KMS-11 (cell line): ENCODE data around the gene RGS7.

Experiments
- H2AFZ ChIP-seq: fragments of 200-600 bp; sonication (generic); 2 replicates; pipeline ENCODE4 v1.6.1; 2016; ENCODE audit warnings: antibody characterized with exemption, mixed run types, low read depth
- H3K27ac ChIP-seq: fragments of 200-600 bp; sonication (generic); 2 replicates; pipeline ENCODE4 v1.6.1; 2016; ENCODE audit warnings: mild to moderate bottlenecking, mixed run types
- H3K27me3 ChIP-seq: fragments of 200-600 bp; sonication (generic); 2 replicates; pipeline ENCODE4 v1.6.1; 2017; ENCODE audit warnings: mild to moderate bottlenecking, low read depth, mixed run types, moderate library complexity; ENCODE audit not compliant: insufficient read depth
- H3K36me3 ChIP-seq: fragments of 200-600 bp; sonication (generic); 2 replicates; pipeline ENCODE4 v1.6.1; 2017; ENCODE audit warnings: mild to moderate bottlenecking, mixed run types; ENCODE audit not compliant: insufficient read depth
- H3K4me1 ChIP-seq: fragments of 200-600 bp; sonication (generic); 2 replicates; pipeline ENCODE4 v1.6.1; 2016; ENCODE audit warnings: mild to moderate bottlenecking, low read depth, mixed run types; ENCODE audit not compliant: poor library complexity, severe bottlenecking
- H3K4me2 ChIP-seq: fragments of 200-600 bp; sonication (generic); 2 replicates; pipeline ENCODE4 v1.7.0; 2016; ENCODE audit warnings: mild to moderate bottlenecking, mixed run types
- H3K4me3 ChIP-seq: fragments of 200-600 bp; sonication (generic); IDR thresholded peaks from 2 replicates; pipeline ENCODE4 v1.6.1; 2017; ENCODE audit warnings: low read depth, low read length, mixed read lengths; ENCODE audit not compliant: insufficient read depth
- H3K79me2 ChIP-seq: fragments of 200-600 bp; sonication (generic); 2 replicates; pipeline ENCODE4 v1.6.1; 2016; ENCODE audit warnings: low read depth, mixed run types; ENCODE audit not compliant: insufficient read depth
- H3K9ac ChIP-seq: fragments of 200-600 bp; sonication (generic); 2 replicates; pipeline ENCODE4 v1.6.1; 2016; ENCODE audit warnings: mild to moderate bottlenecking, mixed run types
- H4K20me1 ChIP-seq: fragments of 200-600 bp; sonication (generic); 2 replicates; pipeline ENCODE4 v1.6.1; 2016; ENCODE audit warnings: mild to moderate bottlenecking, mixed run types; ENCODE audit not compliant: insufficient read depth
- TF ChIP-seq, protein P1 (sequence below): fragments of 200-600 bp; sonication (generic); conservative IDR thresholded peaks from 2 replicates; pipeline ENCODE4 v1.6.1; 2017; ENCODE audit warnings: low read depth, mild to moderate bottlenecking, antibody characterized with exemption, low read length, moderate library complexity, mixed read lengths

Gene RGS7

DNA sequence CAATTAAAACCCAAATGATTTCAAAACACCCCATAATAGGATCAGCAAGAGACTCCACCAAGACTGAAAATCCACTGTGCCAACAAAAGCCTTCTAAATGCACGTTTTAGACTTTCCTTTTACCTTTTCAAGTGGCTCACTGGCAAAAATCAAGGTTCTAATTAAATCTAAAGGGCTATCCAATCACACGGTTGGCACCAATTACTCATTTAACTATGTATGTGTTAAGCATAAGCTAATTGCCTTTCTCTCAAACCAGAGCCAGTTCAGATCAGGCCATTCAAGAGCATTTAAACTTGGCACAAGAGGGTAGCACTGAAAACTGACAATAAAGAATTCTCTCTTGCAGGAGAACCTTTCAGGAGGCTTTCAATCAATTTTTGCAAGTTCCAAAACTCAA is 139.5 kb downstream of the RGS7 start:
- Histone ChIP-seq H3K27ac (no peak overlapping the region), H3K4me1 (no peaks in the 10 kb centered on the region), H3K79me2 (no peaks in the 10 kb centered on the region), H3K27me3 (no peaks in the 10 kb centered on the region), H4K20me1 (no peaks in the 10 kb centered on the region), H3K9ac (no peak overlapping the region), H3K36me3 (no peaks in the 10 kb centered on the region), H3K4me2 (no peak overlapping the region), H3K4me3 (no peak overlapping the region), H2AFZ (no peak overlapping the region)
- TF ChIP-seq, protein P1, sequence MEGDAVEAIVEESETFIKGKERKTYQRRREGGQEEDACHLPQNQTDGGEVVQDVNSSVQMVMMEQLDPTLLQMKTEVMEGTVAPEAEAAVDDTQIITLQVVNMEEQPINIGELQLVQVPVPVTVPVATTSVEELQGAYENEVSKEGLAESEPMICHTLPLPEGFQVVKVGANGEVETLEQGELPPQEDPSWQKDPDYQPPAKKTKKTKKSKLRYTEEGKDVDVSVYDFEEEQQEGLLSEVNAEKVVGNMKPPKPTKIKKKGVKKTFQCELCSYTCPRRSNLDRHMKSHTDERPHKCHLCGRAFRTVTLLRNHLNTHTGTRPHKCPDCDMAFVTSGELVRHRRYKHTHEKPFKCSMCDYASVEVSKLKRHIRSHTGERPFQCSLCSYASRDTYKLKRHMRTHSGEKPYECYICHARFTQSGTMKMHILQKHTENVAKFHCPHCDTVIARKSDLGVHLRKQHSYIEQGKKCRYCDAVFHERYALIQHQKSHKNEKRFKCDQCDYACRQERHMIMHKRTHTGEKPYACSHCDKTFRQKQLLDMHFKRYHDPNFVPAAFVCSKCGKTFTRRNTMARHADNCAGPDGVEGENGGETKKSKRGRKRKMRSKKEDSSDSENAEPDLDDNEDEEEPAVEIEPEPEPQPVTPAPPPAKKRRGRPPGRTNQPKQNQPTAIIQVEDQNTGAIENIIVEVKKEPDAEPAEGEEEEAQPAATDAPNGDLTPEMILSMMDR, result no peak

DNA sequence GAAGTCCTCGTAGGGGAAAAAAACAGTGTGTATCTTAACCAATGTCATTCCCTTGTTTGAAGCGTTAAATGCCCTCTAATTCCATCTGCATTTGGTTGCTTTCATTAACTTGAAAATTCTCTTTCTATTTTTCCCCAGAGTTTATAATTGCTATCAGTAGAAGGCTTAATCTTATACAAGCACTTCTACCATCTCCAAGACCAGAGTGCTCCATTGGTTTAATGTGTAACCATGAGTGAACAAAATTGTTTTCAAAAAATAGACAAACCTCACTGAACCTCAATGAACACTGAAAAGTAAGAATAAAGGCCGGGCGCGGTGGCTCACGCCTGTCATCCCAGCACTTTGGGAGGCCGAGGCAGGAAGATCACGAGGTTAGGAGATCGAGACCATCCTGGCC is 141.3 kb downstream of the RGS7 start:
- H3K79me2 ChIP-seq, result no peaks in the 10 kb centered on the region
- no peaks in the 10 kb centered on the region for H3K27me3 ChIP-seq
- no peak overlapping the region for H3K4me3 ChIP-seq
- H3K9ac ChIP-seq, result no peak overlapping the region
- H3K27ac ChIP-seq, result no peak overlapping the region
- no peak overlapping the region for H3K4me2 ChIP-seq
- no peak overlapping the region for H2AFZ ChIP-seq
- H3K4me1 ChIP-seq, result no peaks in the 10 kb centered on the region
- H3K36me3 ChIP-seq, result no peaks in the 10 kb centered on the region
- no peaks in the 10 kb centered on the region for H4K20me1 ChIP-seq
- TF ChIP-seq, protein P1, result no peak

DNA sequence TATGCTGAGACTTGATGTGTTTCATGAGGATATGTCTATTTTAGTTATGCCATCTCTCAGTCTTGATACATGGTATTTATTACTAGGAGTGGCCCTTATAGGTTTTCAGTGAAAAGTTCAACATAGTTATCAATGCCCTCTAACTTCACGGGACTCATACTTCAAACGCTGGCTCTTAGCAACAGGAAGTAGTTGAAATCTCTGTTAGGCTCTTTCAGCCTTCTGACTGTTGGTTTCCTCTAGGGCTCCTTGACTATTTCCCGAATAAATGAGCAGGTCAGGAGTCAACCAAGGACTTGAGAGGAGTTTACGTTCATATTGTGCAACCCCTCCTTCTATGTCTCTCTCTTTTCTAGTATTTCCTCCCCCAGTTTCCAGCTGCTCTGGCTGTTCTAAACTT is 141.8 kb downstream of the RGS7 start:
- no peak overlapping the region for H2AFZ ChIP-seq

DNA sequence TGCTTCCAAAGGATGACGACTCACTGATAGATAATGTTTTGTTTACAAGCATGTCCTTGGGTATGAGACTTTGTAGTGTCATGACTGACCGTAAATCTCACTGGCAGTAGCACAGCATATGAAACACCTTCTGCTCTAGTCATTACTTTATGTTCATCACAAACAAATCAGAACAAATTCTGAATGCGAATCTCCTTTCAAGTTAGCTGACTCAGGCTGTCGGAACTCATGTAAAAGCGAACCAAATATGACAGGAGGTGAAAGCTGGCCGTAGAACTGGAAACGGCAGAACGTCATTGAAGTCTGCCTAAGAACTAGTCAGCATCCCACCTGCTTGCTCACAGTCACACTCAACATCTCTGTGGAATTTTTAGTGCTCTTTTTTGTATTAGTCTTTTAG is 143.9 kb downstream of the RGS7 start:
- H3K27ac ChIP-seq, result no peak overlapping the region
- H4K20me1 ChIP-seq, result no peaks in the 10 kb centered on the region
- H3K27me3 ChIP-seq, result no peaks in the 10 kb centered on the region
- H3K79me2 ChIP-seq, result no peaks in the 10 kb centered on the region
- H3K4me2 ChIP-seq, result no peak overlapping the region
- no peak overlapping the region for H3K9ac ChIP-seq
- TF ChIP-seq, protein P1, result no peak
- H3K4me3 ChIP-seq, result no peak overlapping the region
- H3K36me3 ChIP-seq, result no peaks in the 10 kb centered on the region
- H2AFZ ChIP-seq, result no peak overlapping the region
- no peaks in the 10 kb centered on the region for H3K4me1 ChIP-seq

More for the DNA sequence above, 141.8 kb downstream of the RGS7 start:
- Histone ChIP-seq H3K4me1 (no peaks in the 10 kb centered on the region), H3K4me2 (no peak overlapping the region), H4K20me1 (no peaks in the 10 kb centered on the region), H3K9ac (no peak overlapping the region), H3K79me2 (no peaks in the 10 kb centered on the region), H3K27me3 (no peaks in the 10 kb centered on the region), H3K36me3 (no peaks in the 10 kb centered on the region), H3K4me3 (no peak overlapping the region), H3K27ac (no peak overlapping the region)
- TF ChIP-seq, protein P1, result no peak
